GM12865 (cell line): Measurements from ENCODE around the gene NACC2.

Experiments used
- DNase-seq: peaks from one replicate; pipeline ENCODE4 v3.0.0; 2010; ENCODE audit warnings: low read depth
- H3K4me3 ChIP-seq: 2 replicates; pipeline ENCODE4 v1.5.1; 2011; ENCODE audit warnings: mild to moderate bottlenecking, low read depth, low read length, control low read depth
- CTCF ChIP-seq: IDR thresholded peaks from 2 replicates; pipeline ENCODE4 v1.5.1; 2011; ENCODE audit warnings: low read length, control low read depth, low read depth, inconsistent platforms; ENCODE audit not compliant: insufficient read depth; ENCODE audit errors: missing control alignments

Gene NACC2

GRCh38 chr9:136133959-136134484, 38.9 kb upstream of the NACC2 start:
- no peak for DNase-seq
- no peak overlapping the region for H3K4me3 ChIP-seq
- no peak for TF ChIP-seq CTCF

GRCh38 chr9:136133191-136133958, 38.3 kb upstream of the NACC2 start:
- TF ChIP-seq CTCF: peak; percentile 24
- no peak for DNase-seq
- H3K4me3 ChIP-seq: no peak overlapping the region

GRCh38 chr9:136132512-136133050, 37.5 kb upstream of the NACC2 start:
- no peak for TF ChIP-seq CTCF
- no peak for DNase-seq
- H3K4me3 ChIP-seq: no peak overlapping the region

GRCh38 chr9:136131629-136132511, 36.8 kb upstream of the NACC2 start:
- DNase-seq: no peak
- H3K4me3 ChIP-seq: no peak overlapping the region
- no peak for TF ChIP-seq CTCF

GRCh38 chr9:136129176-136129575, 34.1 kb upstream of the NACC2 start:
- H3K4me3 ChIP-seq: no peak overlapping the region
- no peak for DNase-seq
- TF ChIP-seq CTCF: no peak

- TF ChIP-seq CTCF: no peak
- H3K4me3 ChIP-seq: no peak overlapping the region
- no peak for DNase-seq
These were observed 33.3 kb upstream of the NACC2 start for GRCh38 chr9:136128436-136128835.
